Measurements from ENCODE around the gene SKI.

The SKI gene

DNA sequence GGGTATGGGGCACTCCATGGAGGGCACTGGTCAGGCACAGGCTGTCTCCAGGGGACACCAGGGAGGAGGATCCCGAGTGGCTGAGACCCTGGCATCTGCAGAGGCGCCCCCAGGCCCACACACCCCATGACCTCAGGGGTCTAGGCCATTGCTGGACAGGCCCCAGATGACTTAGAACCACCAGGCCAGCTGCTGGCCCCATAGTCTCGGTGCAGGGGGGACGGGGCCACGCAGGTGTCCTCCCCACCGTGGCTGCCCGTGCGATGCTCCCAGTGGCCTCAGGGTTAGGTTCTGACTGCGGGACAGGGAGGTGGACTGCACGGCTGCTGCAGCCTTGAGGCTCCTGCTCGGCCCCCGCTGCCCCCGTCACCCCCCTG, 119.3 kb downstream of the SKI start:
- H3F3A ChIP-seq (ENCODE audit: control insufficient read depth, insufficient read depth), result no peaks in the 10 kb centered on the region; the same call in 1 of the 2 replicates
- no peaks in the 10 kb centered on the region for H3K4me1 ChIP-seq (ENCODE audit: control insufficient read depth, low read length)
- no peaks in the 10 kb centered on the region for H3K27me3 ChIP-seq (ENCODE audit: control insufficient read depth, low read length)
- H3K27ac ChIP-seq (ENCODE audit: low read depth, low read length), result no peak overlapping the region
- H3K4me2 ChIP-seq (ENCODE audit: low read length), result no peak overlapping the region
- H4K20me1 ChIP-seq (ENCODE audit: control insufficient read depth, insufficient read depth, low read depth, low read length), result no peaks in the 10 kb centered on the region
- H3K36me3 ChIP-seq (ENCODE audit: control insufficient read depth, low read length), result no peaks in the 10 kb centered on the region
- no peak overlapping the region for H3K4me3 ChIP-seq (ENCODE audit: low read length)
- no peaks in the 10 kb centered on the region for H3K9me2 ChIP-seq (replicated peaks; ENCODE audit: control insufficient read depth, low read length)
- H3K9me3 ChIP-seq (ENCODE audit: control insufficient read depth, insufficient read depth, low read length), result no peaks in the 10 kb centered on the region
- TF ChIP-seq EZH2phosphoT487 (IDR thresholded peaks at IDR 0.05; ENCODE audit: borderline replicate concordance, low read length), result no peak
- no peaks in the 10 kb centered on the region for H3K79me2 ChIP-seq (ENCODE audit: control insufficient read depth, low read length)

DNA sequence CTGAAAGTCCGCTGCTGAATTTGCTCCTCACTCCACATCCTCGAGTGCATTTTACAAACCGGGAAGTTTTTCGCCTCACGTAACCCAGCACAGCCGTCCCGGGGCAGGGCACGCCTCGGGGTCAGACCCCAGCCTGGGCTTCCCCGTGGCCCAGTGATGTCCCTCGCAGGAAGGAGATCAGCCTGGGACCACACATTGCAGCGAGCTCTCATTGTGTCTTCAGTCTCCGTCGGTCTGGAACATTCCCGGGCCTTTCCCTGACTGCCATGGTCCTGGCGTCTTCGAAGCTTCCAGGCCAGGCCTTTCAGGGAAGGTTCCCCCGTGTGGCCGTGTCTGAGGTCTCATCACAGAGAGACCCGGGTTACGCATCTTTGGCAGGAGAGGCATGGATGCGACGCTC, 119.8 kb downstream of the SKI start:
- H3K9me3 ChIP-seq (ENCODE audit: control insufficient read depth, insufficient read depth, low read length), result no peaks in the 10 kb centered on the region
- no peaks in the 10 kb centered on the region for H3K79me2 ChIP-seq (ENCODE audit: control insufficient read depth, low read length)
- TF ChIP-seq, protein P1, sequence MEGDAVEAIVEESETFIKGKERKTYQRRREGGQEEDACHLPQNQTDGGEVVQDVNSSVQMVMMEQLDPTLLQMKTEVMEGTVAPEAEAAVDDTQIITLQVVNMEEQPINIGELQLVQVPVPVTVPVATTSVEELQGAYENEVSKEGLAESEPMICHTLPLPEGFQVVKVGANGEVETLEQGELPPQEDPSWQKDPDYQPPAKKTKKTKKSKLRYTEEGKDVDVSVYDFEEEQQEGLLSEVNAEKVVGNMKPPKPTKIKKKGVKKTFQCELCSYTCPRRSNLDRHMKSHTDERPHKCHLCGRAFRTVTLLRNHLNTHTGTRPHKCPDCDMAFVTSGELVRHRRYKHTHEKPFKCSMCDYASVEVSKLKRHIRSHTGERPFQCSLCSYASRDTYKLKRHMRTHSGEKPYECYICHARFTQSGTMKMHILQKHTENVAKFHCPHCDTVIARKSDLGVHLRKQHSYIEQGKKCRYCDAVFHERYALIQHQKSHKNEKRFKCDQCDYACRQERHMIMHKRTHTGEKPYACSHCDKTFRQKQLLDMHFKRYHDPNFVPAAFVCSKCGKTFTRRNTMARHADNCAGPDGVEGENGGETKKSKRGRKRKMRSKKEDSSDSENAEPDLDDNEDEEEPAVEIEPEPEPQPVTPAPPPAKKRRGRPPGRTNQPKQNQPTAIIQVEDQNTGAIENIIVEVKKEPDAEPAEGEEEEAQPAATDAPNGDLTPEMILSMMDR (IDR thresholded peaks at IDR 0.05; ENCODE audit: low read depth, low read length, poor library complexity, severe bottlenecking), result no peak
- no peak for TF ChIP-seq EZH2phosphoT487 (IDR thresholded peaks at IDR 0.05; ENCODE audit: borderline replicate concordance, low read length)
- no peak overlapping the region for H3K4me3 ChIP-seq (ENCODE audit: low read length)
- H3K4me1 ChIP-seq (ENCODE audit: control insufficient read depth, low read length), result no peaks in the 10 kb centered on the region
- H3K36me3 ChIP-seq (ENCODE audit: control insufficient read depth, low read length), result no peaks in the 10 kb centered on the region
- H3F3A ChIP-seq (ENCODE audit: control insufficient read depth, insufficient read depth), result no peaks in the 10 kb centered on the region; the same call in 1 of the 2 replicates
- no peaks in the 10 kb centered on the region for H4K20me1 ChIP-seq (ENCODE audit: control insufficient read depth, insufficient read depth, low read depth, low read length)
- H3K27me3 ChIP-seq (ENCODE audit: control insufficient read depth, low read length), result no peaks in the 10 kb centered on the region
- no peak overlapping the region for H3K4me2 ChIP-seq (ENCODE audit: low read length)
- no peaks in the 10 kb centered on the region for H3K9me2 ChIP-seq (replicated peaks; ENCODE audit: control insufficient read depth, low read length)
- H3K27ac ChIP-seq (ENCODE audit: low read depth, low read length), result no peak overlapping the region

DNA sequence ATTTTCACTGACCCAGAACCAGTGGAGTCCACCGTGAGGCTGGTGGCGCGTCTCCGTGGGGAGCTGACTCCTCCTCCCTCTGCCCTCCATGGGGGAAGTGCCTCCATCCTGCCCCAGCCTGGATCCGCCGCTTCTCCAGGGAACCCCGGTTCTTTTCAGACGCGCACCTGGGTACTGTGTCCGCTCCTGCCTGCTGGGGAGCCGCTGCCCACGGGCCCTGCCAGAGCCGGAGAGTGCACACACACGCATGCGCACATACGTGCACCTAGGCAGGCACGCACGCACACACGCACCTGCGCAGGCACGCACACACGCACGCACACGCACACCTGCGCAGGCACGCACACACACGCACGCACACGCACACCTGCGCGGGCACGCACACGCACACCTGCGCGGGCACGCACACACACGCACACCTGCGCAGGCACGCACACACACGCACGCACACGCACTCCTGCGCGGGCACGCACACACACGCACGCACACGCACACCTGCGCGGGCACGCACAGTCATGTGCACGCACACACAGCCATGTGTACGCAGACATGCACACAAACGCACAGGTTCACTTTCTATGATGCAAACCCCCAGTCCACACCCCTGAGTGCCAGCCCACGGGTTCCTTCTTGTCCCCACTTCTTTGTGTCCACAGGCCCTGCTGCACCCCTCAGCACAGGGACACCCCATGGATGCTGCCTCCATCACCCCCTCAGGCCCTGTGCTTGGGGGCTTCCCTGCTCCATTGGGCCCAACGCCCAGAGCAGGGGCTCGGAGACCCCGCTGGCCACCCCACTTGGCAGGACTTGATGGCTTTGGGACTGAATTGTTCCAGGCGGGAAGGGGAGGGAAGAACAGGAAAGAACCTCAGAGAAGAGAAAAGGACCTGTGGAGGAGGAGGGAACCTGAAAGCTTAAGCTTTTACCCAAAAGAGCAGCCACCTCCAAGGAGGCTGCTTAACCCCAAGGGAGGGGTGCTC, 120.5 kb downstream of the SKI start:
- H4K20me1 ChIP-seq (ENCODE audit: control insufficient read depth, insufficient read depth, low read depth, low read length), result no peaks in the 10 kb centered on the region
- H3F3A ChIP-seq (ENCODE audit: control insufficient read depth, insufficient read depth), result no peaks in the 10 kb centered on the region; the same call in 1 of the 2 replicates
- H3K9me2 ChIP-seq (replicated peaks; ENCODE audit: control insufficient read depth, low read length), result no peaks in the 10 kb centered on the region
- no peaks in the 10 kb centered on the region for H3K27me3 ChIP-seq (ENCODE audit: control insufficient read depth, low read length)
- TF ChIP-seq, protein P1 (IDR thresholded peaks at IDR 0.05; ENCODE audit: low read depth, low read length, poor library complexity, severe bottlenecking), result no peak
- no peak for TF ChIP-seq EZH2phosphoT487 (IDR thresholded peaks at IDR 0.05; ENCODE audit: borderline replicate concordance, low read length)
- no peaks in the 10 kb centered on the region for H3K79me2 ChIP-seq (ENCODE audit: control insufficient read depth, low read length)
- H3K4me3 ChIP-seq (ENCODE audit: low read length), result no peak overlapping the region
- no peaks in the 10 kb centered on the region for H3K9me3 ChIP-seq (ENCODE audit: control insufficient read depth, insufficient read depth, low read length)
- H3K4me2 ChIP-seq (ENCODE audit: low read length), result no peak overlapping the region
- H3K36me3 ChIP-seq (ENCODE audit: control insufficient read depth, low read length), result no peaks in the 10 kb centered on the region
- H3K27ac ChIP-seq (ENCODE audit: low read depth, low read length), result no peak overlapping the region
- no peaks in the 10 kb centered on the region for H3K4me1 ChIP-seq (ENCODE audit: control insufficient read depth, low read length)

DNA sequence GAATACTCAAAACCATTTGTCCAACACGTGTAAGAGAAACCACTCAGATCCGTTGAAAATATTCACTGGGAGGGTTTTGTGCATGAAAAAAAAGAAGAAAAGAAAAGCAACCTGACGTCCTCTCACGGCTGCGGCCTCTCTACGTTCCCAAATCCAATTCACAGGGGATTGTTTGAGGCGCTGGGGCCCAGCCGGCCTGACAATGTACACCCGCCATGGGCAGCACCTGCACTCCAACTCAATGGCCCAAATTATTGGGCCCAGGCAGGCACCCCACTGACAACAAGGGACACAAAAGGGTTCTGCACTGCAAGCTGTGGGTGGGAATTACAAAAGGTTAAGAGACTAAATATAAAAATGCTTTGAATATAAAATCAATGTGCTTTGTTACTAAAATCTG, 121.7 kb downstream of the SKI start:
- H3K9me3 ChIP-seq (ENCODE audit: control insufficient read depth, insufficient read depth, low read length), result no peaks in the 10 kb centered on the region
- no peaks in the 10 kb centered on the region for H3K79me2 ChIP-seq (ENCODE audit: control insufficient read depth, low read length)
- H4K20me1 ChIP-seq (ENCODE audit: control insufficient read depth, insufficient read depth, low read depth, low read length), result no peaks in the 10 kb centered on the region
- no peak overlapping the region for H3K27ac ChIP-seq (ENCODE audit: low read depth, low read length)
- H3K4me2 ChIP-seq (ENCODE audit: low read length), result no peak overlapping the region
- no peaks in the 10 kb centered on the region for H3K4me1 ChIP-seq (ENCODE audit: control insufficient read depth, low read length)
- no peaks in the 10 kb centered on the region for H3K9me2 ChIP-seq (replicated peaks; ENCODE audit: control insufficient read depth, low read length)
- H3F3A ChIP-seq (ENCODE audit: control insufficient read depth, insufficient read depth), result no peaks in the 10 kb centered on the region; the same call in 1 of the 2 replicates
- H3K36me3 ChIP-seq (ENCODE audit: control insufficient read depth, low read length), result no peaks in the 10 kb centered on the region
- H3K27me3 ChIP-seq (ENCODE audit: control insufficient read depth, low read length), result no peaks in the 10 kb centered on the region
- no peak overlapping the region for H3K4me3 ChIP-seq (ENCODE audit: low read length)
- TF ChIP-seq EZH2phosphoT487 (IDR thresholded peaks at IDR 0.05; ENCODE audit: borderline replicate concordance, low read length), result no peak
- TF ChIP-seq, protein P1 (IDR thresholded peaks at IDR 0.05; ENCODE audit: low read depth, low read length, poor library complexity, severe bottlenecking), result no peak
